Epithelial cell of prostate (primary cell): Measurements from ENCODE around the gene CD86.

Experiments
- DNase-seq: peaks from one replicate; pipeline ENCODE4 v3.0.0-alpha.2; 2011; ENCODE audit warnings: low read depth, low spot score
- H3K27ac ChIP-seq: fragments of 450-650 bp; 2 replicates; pipeline ENCODE4 v1.5.1; 2017; ENCODE audit warnings: mild to moderate bottlenecking

The CD86 gene

DNA sequence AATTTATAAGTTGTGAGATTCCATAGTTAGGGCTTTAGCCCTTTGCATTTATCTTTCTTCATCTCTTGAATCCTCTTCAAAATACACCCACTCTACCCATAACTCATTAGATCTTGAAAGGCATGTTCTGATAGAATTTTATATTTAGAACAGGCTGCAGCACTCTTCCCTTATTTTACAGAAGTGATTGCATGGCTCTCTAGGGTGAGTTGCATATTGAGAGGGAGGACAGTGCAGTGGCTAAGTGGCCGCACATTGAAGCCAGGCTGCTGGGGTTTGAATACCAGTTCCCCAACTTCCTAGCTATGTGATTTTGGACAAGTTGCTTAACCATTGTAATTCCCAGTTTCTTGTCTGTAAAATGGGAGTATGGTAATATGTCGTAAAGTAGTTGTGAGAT lies 2.5 kb downstream of the CD86 start:
- DNase-seq, result no peak
- no peak overlapping the region for H3K27ac ChIP-seq

DNA sequence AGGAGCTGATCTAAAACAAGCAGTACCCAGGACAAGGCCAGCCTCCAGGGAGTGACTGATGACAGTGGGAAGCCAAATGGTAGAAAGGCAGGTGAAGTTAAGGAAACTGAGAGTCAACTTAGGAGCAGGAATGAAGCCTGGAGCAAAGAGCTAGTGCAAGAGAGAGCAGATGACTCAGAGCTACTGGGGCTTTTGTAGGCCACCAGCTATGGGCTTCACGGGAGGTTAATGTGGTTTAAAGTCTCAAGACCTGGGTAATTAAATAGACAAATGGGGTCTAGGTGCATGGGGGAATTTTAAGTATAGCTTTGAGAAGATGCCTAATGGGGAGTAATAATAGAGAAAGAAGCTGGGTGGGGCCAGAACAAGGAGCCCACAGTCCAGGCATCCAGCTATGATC lies 3.1 kb downstream of the CD86 start:
- DNase-seq, result no peak
- H3K27ac ChIP-seq, result no peak overlapping the region

DNA sequence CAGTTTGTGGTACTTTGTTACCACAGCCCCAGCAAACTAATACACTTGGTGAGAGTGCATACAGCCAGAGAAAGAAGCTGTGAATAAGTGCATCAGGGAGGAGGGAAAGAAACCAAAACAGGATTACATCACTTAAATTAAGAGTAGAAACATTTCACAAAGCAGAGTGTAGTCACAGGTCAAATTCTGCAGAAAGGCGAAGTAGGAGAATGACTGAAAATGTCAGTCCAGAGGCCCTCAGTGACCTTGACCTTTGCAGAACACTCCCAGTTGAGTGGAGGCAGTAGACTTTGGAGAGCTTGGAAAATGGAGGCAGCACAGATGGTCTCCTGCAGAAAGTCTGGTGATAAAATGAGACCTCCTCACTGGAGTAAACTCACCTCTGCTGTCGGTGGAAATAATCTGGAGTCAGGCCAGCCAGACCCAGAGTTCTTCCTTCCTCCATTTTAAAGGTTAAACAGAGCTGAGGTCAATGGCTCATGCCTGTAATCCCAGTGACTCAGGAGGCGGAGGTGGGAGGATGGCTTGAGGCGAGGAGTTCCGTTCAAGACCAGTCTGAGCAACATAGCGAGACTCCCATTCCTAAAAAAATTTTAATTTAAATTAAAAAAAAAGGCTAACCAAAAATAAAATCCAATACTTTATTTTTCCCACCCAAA lies 5.0 kb downstream of the CD86 start:
- DNase-seq, result no peak
- H3K27ac ChIP-seq, result no peak overlapping the region

DNA sequence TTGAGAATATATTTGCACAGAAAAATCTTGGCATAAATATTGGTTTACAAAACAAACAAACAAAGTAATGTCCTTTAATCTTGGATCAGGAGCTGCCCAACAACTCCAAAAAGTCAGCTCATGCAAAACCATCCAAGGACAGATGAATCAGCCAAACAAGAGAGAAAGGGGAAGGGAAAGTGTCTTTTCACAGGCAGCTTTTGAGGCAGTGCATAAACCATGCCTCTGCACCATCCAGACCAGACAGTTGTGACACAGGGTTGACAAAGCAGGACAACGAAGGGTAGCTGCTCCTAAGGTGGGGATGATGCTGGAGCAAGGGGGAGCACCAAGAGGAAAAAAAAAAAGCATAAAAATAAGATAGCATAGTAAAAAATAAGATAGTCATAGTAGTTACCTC lies 8.7 kb downstream of the CD86 start:
- DNase-seq, result no peak
- no peak overlapping the region for H3K27ac ChIP-seq

GRCh38 chr3:122064326-122064725 lies 9.2 kb downstream of the CD86 start:
- no peak overlapping the region for H3K27ac ChIP-seq
- DNase-seq, result no peak

DNA sequence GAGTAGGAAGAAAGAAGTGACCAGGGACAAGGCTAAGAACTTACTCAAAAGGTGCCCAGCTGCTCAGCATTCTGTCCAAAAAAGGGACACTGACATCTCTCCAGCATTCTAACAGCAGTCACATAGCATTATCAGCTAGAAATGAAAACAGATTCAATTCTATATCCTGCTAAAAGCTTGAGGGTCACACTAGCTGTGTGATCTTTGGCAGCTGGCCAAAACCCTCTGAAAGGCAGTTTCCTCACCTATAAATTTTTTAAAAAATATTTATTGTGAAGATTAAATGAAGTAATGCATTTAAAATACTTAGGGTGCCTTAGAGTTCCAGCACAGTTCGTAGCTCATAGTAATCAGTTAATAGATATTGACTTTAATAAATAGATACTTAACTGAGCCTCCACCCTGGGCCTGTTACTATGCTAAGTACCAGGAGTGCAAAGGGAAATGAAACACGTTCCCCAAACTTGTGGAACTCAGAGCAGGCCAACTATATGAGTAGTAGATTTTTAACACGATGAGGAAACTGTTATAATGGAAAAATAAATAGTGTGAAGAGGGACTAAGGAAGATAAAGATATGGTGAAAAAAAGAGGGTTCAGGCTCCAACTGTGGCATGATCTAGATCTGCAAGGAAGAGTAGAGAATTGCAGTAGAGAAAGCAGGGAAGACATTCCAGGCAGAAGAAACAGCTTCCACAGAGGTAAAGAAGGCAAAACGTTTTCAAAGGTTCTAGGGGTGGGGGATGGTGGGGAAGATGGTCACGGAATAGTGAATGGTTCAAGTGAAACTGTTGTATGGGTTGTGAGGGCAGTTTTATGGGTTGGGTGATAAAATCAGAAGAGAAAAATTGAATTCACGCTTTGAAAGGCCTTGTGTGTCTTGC lies 11.4 kb downstream of the CD86 start:
- no peak overlapping the region for H3K27ac ChIP-seq

GRCh38 chr3:122067214-122067550 lies 12.0 kb downstream of the CD86 start:
- no peak for DNase-seq
- H3K27ac ChIP-seq, result no peak overlapping the region

More for the DNA sequence above, 11.4 kb downstream of the CD86 start:
- no peak for DNase-seq

DNA sequence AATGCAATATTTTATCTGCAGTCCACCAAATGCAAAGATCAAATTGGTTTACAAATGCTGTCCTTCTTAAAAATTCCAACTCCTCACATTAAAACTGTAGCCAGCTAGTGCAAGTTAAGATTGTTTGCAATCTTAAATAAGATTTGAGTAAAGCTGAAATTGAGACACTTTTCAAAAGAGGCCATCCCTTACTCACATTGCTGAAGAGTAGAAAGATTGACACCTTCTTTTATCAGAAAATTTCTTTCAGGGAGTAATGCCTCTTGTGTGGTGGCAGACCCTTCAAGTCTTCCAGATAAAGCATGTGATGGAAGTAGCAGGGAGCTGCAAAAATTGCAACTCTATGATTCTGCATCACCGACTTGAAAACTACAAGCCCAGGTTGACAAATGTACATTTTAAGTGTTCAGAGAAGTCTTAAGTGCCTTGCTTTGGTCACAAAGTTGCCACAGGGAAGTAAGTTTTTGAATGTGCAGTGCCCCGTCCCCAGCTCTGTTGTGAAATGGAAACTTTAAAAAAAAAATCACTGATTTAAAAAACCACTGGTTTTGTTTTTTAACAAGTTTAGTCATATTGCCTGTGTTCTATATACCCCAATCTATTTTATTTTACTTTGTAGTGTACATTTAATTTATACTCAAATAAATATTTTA lies 12.6 kb downstream of the CD86 start:
- no peak for DNase-seq
- no peak overlapping the region for H3K27ac ChIP-seq

GRCh38 chr3:122074621-122075265 lies 19.6 kb downstream of the CD86 start:
- no peak for DNase-seq
- H3K27ac ChIP-seq, result no peak overlapping the region

DNA sequence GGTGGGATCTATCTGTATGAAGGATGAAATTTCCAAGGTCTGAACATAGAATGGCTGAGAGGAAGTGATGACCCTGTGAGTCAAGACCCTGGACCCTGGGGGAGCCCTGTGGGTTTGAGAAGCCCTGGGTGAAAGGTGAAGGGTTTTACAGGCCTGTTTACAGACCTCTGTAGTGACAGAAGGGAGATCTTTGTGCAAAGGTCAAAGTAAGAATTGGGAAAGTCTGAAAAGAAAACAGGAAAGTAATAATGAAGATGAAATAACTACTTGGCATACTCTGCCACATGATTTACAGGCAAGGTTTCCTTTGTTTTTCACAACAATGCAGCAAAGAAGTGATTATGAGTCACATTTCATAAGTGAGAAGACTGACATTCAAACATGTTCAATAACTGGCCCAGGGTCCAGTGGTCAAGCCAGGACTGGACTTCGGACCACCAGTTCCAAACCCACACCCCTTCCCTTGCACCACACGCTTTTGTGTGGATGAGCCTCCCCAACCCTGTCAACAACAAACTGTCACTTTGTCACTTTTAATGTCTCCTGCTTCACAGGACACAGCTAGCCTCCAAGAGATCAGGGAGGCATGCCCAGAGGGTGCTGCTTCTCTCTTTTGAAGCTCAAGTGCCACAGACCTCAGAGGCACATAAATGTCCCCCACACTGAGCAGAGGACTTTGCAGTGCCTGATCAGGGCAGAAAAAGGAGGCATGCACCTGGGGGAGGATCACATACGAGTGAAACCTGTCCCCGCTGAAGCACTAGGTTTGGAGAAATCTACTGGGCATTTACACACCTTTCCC lies 21.5 kb downstream of the CD86 start:
- no peak for DNase-seq
- H3K27ac ChIP-seq, result no peak overlapping the region

- H3K27ac ChIP-seq, result no peak overlapping the region
- DNase-seq, result no peak
These were observed 22.4 kb downstream of the CD86 start for GRCh38 chr3:122077293-122078234.

GRCh38 chr3:122078235-122078935 lies 23.2 kb downstream of the CD86 start:
- DNase-seq, result no peak
- H3K27ac ChIP-seq, result no peak overlapping the region

DNA sequence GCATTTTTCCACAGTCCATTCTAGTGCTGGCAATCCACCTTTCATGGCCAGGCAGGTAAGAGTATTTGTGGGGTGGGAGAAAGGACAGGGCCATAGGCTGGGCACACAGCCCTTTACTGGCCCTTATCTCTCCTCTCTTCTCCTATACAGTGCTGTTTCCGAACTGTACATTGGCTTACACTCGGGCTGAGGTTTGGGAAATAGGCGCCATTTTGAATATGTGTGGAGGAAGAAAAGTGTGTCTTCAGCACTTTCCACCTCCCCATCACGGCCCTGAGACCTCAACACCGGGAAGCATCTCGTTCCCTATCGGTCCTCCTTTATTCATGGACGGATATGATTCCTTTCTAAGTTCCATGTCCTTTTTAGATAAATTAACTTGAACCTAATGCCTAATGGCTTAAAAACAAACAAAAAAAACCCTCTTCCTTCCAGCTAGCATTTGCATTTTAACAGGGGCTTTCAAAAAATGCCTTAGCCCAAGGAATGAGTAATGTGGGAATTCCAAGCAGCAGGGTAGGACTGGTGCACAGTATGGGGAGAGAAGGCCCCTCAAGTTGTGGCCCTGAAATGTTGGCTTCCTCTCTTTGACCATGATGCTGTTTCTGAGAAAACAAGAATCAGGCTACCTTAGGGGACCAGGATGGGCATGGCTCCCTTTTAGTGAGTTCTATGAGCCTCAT lies 24.5 kb downstream of the CD86 start:
- DNase-seq, result no peak
- no peak overlapping the region for H3K27ac ChIP-seq

DNA sequence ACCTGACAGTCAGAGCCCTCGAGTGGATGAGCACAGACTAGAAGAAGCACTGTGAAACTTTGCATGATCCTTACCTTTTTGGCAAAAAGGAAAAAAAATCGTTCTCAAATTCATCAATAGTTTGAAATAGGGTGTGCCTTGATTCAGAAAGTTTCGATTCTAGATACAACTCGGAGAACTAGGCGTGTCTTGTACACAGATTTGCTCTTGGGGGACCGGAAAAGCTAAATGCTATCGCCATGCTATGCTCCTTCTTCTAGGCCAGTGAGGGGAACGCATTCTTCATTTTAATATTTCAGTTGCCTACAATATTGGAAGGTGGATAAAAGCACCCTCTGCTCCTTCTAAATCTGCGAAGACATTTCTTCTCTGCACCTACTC lies 25.0 kb downstream of the CD86 start:
- no peak for DNase-seq
- H3K27ac ChIP-seq, result no peak overlapping the region

DNA sequence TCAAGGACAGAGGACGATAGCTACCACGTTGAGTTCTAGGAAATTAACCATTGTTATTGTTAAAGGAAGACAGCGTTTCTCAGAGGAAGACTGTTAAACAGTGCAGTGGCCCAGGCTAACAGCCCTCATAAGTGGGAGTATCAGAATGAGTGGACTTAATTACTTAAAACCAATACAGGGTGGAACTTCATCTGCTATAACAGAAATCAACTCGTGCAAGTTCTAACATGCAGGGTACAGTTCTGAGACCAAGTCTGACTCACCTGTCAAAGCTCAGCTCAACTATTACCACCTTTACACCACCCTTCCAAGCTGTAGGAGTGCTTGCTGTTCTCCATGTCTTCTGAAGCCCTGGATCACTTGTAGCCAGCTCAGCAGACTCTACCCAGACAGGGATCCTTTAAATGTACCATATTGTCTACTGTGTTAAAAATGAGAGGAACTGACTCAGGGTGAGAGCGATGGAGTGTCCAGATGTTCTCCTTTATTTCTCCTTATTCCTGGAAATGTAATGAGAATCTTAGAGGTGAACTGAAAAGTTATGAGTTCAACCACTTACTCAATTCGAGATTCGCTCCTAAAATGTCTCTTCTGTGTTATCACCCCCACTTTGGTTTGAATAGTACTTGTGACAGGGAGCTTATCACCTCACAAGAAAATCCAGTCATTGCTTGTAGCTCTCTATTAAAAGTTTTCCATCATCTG lies 26.5 kb downstream of the CD86 start:
- DNase-seq, result peak; percentile 53
- H3K27ac ChIP-seq, result no peak overlapping the region

DNA sequence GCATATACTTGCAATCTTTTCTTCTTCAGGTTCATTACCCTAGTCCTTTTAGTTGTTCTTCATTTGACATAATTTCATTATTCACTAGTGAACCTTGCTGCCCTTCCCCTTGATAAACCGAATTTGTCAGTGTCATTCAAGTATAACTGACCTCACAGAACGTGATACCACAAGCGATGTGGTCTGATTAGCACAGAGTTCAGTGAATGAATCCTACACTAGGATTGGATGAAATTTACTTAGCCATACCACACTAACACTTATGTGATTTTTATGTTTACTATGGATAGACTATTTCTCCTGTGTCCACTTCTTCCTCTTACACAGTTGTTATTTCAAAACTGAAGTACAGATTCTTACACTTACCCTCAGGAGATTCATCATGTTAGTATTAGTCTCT lies 27.2 kb downstream of the CD86 start:
- no peak for DNase-seq
- no peak overlapping the region for H3K27ac ChIP-seq

DNA sequence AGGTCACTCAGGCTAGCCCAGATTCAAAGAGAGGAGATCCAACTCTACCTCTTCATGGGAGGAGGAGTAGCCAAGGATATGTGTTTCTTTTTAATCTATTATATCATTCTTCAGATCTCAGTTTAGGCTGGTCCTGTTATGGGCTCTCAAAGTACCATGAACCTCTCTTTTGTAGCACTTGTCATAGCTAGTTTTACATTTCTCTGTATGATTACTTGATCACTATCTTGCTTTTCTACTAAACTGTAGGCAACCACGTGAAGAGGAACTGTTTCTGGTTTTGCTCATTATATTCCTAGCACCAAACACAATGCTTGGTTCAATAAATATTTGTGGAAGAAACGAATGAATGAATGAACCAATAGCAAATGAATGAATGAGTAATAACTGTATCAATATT lies 29.6 kb downstream of the CD86 start:
- H3K27ac ChIP-seq, result no peak overlapping the region
- no peak for DNase-seq
